ENCODE measurements around the gene LDLRAP1. TPM values are rescaled to one million over a fixed set of nuclear protein-coding genes. Genes with fewer than 3 reads are reported as not detected.

The LDLRAP1 gene
- total RNA-seq, 1 experiment from 2014 or later, result 26.0 TPM

DNA sequence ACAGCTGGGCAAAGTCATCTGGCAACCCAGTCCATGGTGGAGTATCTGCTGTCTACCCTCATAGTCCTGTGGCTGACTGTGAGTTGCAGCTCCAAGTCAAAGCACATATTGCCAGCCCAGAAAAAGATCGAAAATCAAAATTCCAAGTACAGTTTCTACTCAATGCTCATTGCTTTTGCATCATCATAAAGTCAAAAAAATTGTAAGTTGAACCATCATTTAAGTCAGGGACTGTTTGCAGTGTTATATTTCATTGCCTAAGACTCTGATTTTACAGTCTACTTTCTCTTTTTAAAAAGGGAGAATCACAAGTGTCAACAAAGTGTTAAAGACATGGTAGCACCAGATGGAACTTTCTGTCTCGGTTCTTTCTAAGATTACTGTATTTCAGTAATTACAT lies 50.5 kb downstream of the LDLRAP1 start:
- no peak overlapping the region for H2AFZ ChIP-seq (ENCODE audit: low read depth, low read length, poor library complexity, severe bottlenecking)
- BruUV-seq (replicated peaks), result no TSS peak
- H3K79me2 ChIP-seq (ENCODE audit: insufficient read depth, low read length), result no peaks in the 10 kb centered on the region
- no peaks in the 10 kb centered on the region for H3K9me3 ChIP-seq (ENCODE audit: control insufficient read depth in 1 of 2, insufficient read depth in 1 of 2, low read depth in 1 of 2, low read length in 2 of 2)
- H3K27ac ChIP-seq (ENCODE audit: low read depth, low read length), result no peak overlapping the region
- no peak for TF ChIP-seq TCF7L2 (IDR thresholded peaks at IDR 0.05; ENCODE audit: borderline replicate concordance, extremely low read depth, insufficient read depth, insufficient read length)
- TF ChIP-seq POLR2AphosphoS5 (IDR thresholded peaks at IDR 0.05; ENCODE audit: low read depth, low read length), result no peak
- TF ChIP-seq ELF1 (IDR thresholded peaks at IDR 0.05; ENCODE audit: borderline replicate concordance, low read depth), result no peak
- TF ChIP-seq, protein P1, sequence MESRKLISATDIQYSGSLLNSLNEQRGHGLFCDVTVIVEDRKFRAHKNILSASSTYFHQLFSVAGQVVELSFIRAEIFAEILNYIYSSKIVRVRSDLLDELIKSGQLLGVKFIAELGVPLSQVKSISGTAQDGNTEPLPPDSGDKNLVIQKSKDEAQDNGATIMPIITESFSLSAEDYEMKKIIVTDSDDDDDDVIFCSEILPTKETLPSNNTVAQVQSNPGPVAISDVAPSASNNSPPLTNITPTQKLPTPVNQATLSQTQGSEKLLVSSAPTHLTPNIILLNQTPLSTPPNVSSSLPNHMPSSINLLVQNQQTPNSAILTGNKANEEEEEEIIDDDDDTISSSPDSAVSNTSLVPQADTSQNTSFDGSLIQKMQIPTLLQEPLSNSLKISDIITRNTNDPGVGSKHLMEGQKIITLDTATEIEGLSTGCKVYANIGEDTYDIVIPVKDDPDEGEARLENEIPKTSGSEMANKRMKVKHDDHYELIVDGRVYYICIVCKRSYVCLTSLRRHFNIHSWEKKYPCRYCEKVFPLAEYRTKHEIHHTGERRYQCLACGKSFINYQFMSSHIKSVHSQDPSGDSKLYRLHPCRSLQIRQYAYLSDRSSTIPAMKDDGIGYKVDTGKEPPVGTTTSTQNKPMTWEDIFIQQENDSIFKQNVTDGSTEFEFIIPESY (IDR thresholded peaks at IDR 0.05; ENCODE audit: extremely low read depth, insufficient replicate concordance, low read length), result no peak
- no peak for TF ChIP-seq FOSL1 (IDR thresholded peaks at IDR 0.05; ENCODE audit: low read depth)
- TF ChIP-seq CBX3 (IDR thresholded peaks at IDR 0.05; ENCODE audit: low read depth), result no peak
- no peak for TF ChIP-seq SP1 (IDR thresholded peaks at IDR 0.05; ENCODE audit: low read depth)
- TF ChIP-seq SIN3A (IDR thresholded peaks at IDR 0.05; ENCODE audit: low read depth), result no peak
- ChIA-PET RAD21 (ENCODE audit: low non-redundant PET in 1 of 2, low total read pairs in 2 of 2, uncharacterized antibody in 2 of 2, unreplicated experiment in 2 of 2) (no interaction called here), CTCF (no interaction called here), POLR2A (interaction anchor here (1.7 kb wide), 1 partner anchor 15 kb away, joined by 4 read pairs; no protein-coding TSS in a partner anchor)
- H3K27me3 ChIP-seq (ENCODE audit: insufficient read depth, low read length), result no peaks in the 10 kb centered on the region
- H3K4me3 ChIP-seq (replicated peaks in 1 of 2; ENCODE audit: low read depth in 1 of 2, low read length in 2 of 2), result no peak overlapping the region
- no peak overlapping the region for H3K9ac ChIP-seq (ENCODE audit: low read length)
- H3K4me1 ChIP-seq (ENCODE audit: control insufficient read depth in 1 of 2, insufficient read depth in 2 of 2, low read length in 2 of 2), result no peaks in the 10 kb centered on the region
- intact Hi-C loops (cut with micrococcal nuclease), result no loop called here
- ATAC-seq (no peak), DNase-seq (ENCODE audit: low read depth, low spot score) (no peak)
- H4K20me1 ChIP-seq (ENCODE audit: insufficient read depth), result no peaks in the 10 kb centered on the region
- H3K4me2 ChIP-seq (ENCODE audit: low read length), result no peak overlapping the region
- no peaks in the 10 kb centered on the region for H3K36me3 ChIP-seq (ENCODE audit: control insufficient read depth in 1 of 2, insufficient read depth in 2 of 2, low read length in 2 of 2)
- H3K9me2 ChIP-seq (ENCODE audit: insufficient read depth), result no peaks in the 10 kb centered on the region

DNA sequence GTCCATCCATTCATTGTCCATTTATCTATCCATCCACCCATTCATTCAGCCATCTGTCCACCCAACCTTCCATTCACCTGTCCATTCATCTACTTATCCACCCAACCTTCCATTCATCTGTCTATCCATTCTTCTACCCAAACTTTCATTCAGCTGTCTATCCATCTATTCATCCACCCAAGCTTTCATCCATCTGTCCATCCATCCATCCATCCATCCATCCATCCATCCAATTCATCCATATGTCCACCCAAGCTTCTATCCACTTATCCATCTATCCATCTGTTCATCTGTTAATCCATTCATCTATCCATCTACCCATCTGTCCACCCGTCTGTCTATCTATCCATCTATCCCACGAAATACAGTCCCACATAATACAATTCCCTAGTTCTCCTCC lies 51.6 kb downstream of the LDLRAP1 start:
- Histone ChIP-seq H2AFZ (ENCODE audit: low read depth, low read length, poor library complexity, severe bottlenecking) (no peak overlapping the region), H3K36me3 (ENCODE audit: control insufficient read depth in 1 of 2, insufficient read depth in 2 of 2, low read length in 2 of 2) (no peaks in the 10 kb centered on the region), H3K9ac (ENCODE audit: low read length) (no peak overlapping the region), H3K27me3 (ENCODE audit: insufficient read depth, low read length) (no peaks in the 10 kb centered on the region), H3K9me2 (ENCODE audit: insufficient read depth) (no peaks in the 10 kb centered on the region), H3K27ac (ENCODE audit: low read depth, low read length) (no peak overlapping the region), H3K79me2 (ENCODE audit: insufficient read depth, low read length) (no peaks in the 10 kb centered on the region), H3K4me1 (ENCODE audit: control insufficient read depth in 1 of 2, insufficient read depth in 2 of 2, low read length in 2 of 2) (no peaks in the 10 kb centered on the region), H3K4me2 (ENCODE audit: low read length) (no peak overlapping the region), H3K4me3 (replicated peaks in 1 of 2; ENCODE audit: low read depth in 1 of 2, low read length in 2 of 2) (no peak overlapping the region), H3K9me3 (ENCODE audit: control insufficient read depth in 1 of 2, insufficient read depth in 1 of 2, low read depth in 1 of 2, low read length in 2 of 2) (no peaks in the 10 kb centered on the region), H4K20me1 (ENCODE audit: insufficient read depth) (no peaks in the 10 kb centered on the region)
- ATAC-seq (no peak), DNase-seq (ENCODE audit: low read depth, low spot score) (no peak)
- ChIA-PET POLR2A (no interaction called here), CTCF (no interaction called here), RAD21 (ENCODE audit: low non-redundant PET in 1 of 2, low total read pairs in 2 of 2, uncharacterized antibody in 2 of 2, unreplicated experiment in 2 of 2) (no interaction called here)
- BruUV-seq (replicated peaks), result no TSS peak
- intact Hi-C loops (cut with micrococcal nuclease), result no loop called here
- TF ChIP-seq, protein P2, sequence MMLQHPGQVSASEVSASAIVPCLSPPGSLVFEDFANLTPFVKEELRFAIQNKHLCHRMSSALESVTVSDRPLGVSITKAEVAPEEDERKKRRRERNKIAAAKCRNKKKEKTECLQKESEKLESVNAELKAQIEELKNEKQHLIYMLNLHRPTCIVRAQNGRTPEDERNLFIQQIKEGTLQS (IDR thresholded peaks at IDR 0.05), result no peak
- TF ChIP-seq, protein P3, sequence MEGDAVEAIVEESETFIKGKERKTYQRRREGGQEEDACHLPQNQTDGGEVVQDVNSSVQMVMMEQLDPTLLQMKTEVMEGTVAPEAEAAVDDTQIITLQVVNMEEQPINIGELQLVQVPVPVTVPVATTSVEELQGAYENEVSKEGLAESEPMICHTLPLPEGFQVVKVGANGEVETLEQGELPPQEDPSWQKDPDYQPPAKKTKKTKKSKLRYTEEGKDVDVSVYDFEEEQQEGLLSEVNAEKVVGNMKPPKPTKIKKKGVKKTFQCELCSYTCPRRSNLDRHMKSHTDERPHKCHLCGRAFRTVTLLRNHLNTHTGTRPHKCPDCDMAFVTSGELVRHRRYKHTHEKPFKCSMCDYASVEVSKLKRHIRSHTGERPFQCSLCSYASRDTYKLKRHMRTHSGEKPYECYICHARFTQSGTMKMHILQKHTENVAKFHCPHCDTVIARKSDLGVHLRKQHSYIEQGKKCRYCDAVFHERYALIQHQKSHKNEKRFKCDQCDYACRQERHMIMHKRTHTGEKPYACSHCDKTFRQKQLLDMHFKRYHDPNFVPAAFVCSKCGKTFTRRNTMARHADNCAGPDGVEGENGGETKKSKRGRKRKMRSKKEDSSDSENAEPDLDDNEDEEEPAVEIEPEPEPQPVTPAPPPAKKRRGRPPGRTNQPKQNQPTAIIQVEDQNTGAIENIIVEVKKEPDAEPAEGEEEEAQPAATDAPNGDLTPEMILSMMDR (IDR thresholded peaks at IDR 0.05 in 2 of 3, conservative IDR thresholded peaks at IDR 0.05 in 1 of 3; ENCODE audit: borderline replicate concordance in 1 of 3, insufficient read depth in 1 of 3, low read depth in 2 of 3, low read length in 2 of 3), result no peak
- TF ChIP-seq ZNF274 (IDR thresholded peaks at IDR 0.05; ENCODE audit: low read depth, low read length) (no peak), EZH2 (IDR thresholded peaks at IDR 0.05) (no peak), TCF7L2 (IDR thresholded peaks at IDR 0.05; ENCODE audit: borderline replicate concordance, extremely low read depth, insufficient read depth, insufficient read length) (no peak)
- TF ChIP-seq, protein P1 (IDR thresholded peaks at IDR 0.05; ENCODE audit: extremely low read depth, insufficient replicate concordance, low read length), result no peak
- TF ChIP-seq, protein P4, sequence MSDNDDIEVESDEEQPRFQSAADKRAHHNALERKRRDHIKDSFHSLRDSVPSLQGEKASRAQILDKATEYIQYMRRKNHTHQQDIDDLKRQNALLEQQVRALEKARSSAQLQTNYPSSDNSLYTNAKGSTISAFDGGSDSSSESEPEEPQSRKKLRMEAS (IDR thresholded peaks at IDR 0.05), result no peak

Measured in HCT116 (cell line).